ENCODE results near the gene F2.

DNA sequence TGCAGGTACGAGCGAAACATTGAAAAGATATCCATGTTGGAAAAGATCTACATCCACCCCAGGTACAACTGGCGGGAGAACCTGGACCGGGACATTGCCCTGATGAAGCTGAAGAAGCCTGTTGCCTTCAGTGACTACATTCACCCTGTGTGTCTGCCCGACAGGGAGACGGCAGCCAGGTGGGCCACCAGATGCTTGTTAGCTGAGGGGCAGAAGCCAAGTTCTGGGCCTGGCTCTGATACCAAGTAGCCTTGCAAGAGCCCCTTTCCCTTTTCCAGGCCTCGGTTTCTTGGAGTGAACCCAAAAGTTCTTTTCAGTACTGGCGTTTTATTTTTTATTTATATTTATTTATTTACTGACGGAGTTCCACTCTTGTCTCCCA lies 9.6 kb downstream of the F2 start:
- TF ChIP-seq CTCF (IDR thresholded peaks at IDR 0.05), result no peak
- no peak for TF ChIP-seq EZH2 (IDR thresholded peaks at IDR 0.05)

All from neural progenitor cell (in vitro differentiated cells).